B cell (primary cell): Measurements from ENCODE around the gene SENP3. TPM values are rescaled to one million over a fixed set of nuclear protein-coding genes. Genes with fewer than 3 reads are reported as not detected.

Experiments used
- ATAC-seq: fragments of 200-7000 bp; cut with Tn5 transposase; one replicate; pipeline ENCODE4 v1.10.0; 2021; ENCODE audit warnings: low read depth, mild to moderate bottlenecking, moderate number of reproducible peaks, moderate library complexity
- CTCF ChIA-PET: fragments of 350-600 bp; sonication (Branson Sonifier 250); formaldehyde crosslinking; loops from one replicate; lab custom pipeline; 2021; ENCODE audit warnings: antibody characterized with exemption, inconsistent platforms; lab: Charles Lee
- POLR2A ChIA-PET: fragments of 350-600 bp; sonication (Branson Sonifier 250); formaldehyde crosslinking; loops from one replicate; lab custom pipeline; 2021; ENCODE audit warnings: antibody characterized with exemption; lab: Charles Lee
- DNase-seq: peaks from one replicate; pipeline ENCODE4 v3.0.0; 2013
- H2AFZ ChIP-seq: 2 replicates; pipeline ENCODE4 v1.6.1; 2012; ENCODE audit warnings: mild to moderate bottlenecking, low read depth, low read length; ENCODE audit not compliant: insufficient read depth, poor library complexity, severe bottlenecking
- H3K27ac ChIP-seq, 2 donors: 1 replicate in 1 of 2; 2 replicates in 1 of 2; pipeline ENCODE4 v1.5.1; 2012 to 2013; ENCODE audit warnings: low read length in 2 of 2, mild to moderate bottlenecking in 2 of 2, moderate library complexity in 1 of 2
- H3K27me3 ChIP-seq, 4 experiments: fragments of 200-600 bp in 1 of 4; sonication (generic) in 1 of 4; replicated peaks in 1 of 4; 1 replicate in 2 of 4; 2 replicates in 2 of 4; pipeline versions ENCODE4 v1.6.1 to v1.7.0; 2013 to 2016; ENCODE audit warnings: low read length in 3 of 4, mild to moderate bottlenecking in 2 of 4, mixed read lengths in 1 of 4, moderate library complexity in 1 of 4; ENCODE audit not compliant: insufficient read depth in 4 of 4, control insufficient read depth in 3 of 4; ENCODE audit errors: control extremely low read depth in 1 of 4
- H3K36me3 ChIP-seq, 2 experiments: replicated peaks in 1 of 2; 1 replicate in 1 of 2; 2 replicates in 1 of 2; pipeline versions ENCODE4 v1.6.1 to v1.7.1; 2013; ENCODE audit warnings: low read length in 1 of 2; ENCODE audit not compliant: insufficient read depth in 2 of 2, control insufficient read depth in 1 of 2; ENCODE audit errors: control extremely low read depth in 1 of 2, extremely low read depth in 1 of 2
- H3K4me1 ChIP-seq, 2 donors: fragments of 200-600 bp in 1 of 2; sonication (generic) in 1 of 2; 1 replicate in 1 of 2; 2 replicates in 1 of 2; pipeline versions ENCODE4 v1.5.1 to v1.6.1; 2013 to 2017; ENCODE audit warnings: low read length in 2 of 2; ENCODE audit not compliant: control insufficient read depth in 2 of 2, insufficient read depth in 2 of 2
- H3K4me2 ChIP-seq: replicated peaks from 2 replicates; pipeline ENCODE3; 2012; ENCODE audit warnings: mild to moderate bottlenecking, low read depth, low read length; ENCODE audit not compliant: poor library complexity, severe bottlenecking
- H3K4me3 ChIP-seq, 5 experiments: fragments of 200-600 bp in 1 of 5; sonication (generic) in 1 of 5; 1 replicate in 3 of 5; 2 replicates in 2 of 5; pipeline versions ENCODE4 v1.5.1 to v1.7.0; 2011 to 2016; ENCODE audit warnings: low read length in 4 of 5, mild to moderate bottlenecking in 4 of 5, low read depth in 2 of 5, control low read depth in 1 of 5, moderate library complexity in 1 of 5; ENCODE audit not compliant: insufficient read depth in 1 of 5; ENCODE audit errors: control extremely low read depth in 1 of 5, extremely low read depth in 1 of 5
- H3K79me2 ChIP-seq: fragments of 200-600 bp; sonication (generic); one replicate; pipeline ENCODE4 v1.6.0; 2016; ENCODE audit warnings: low read length; ENCODE audit not compliant: control insufficient read depth, insufficient read depth
- H3K9ac ChIP-seq: fragments of 200-600 bp; sonication (generic); 2 replicates; pipeline ENCODE4 v1.6.1; 2017; ENCODE audit warnings: mild to moderate bottlenecking, low read length, moderate library complexity
- H3K9me3 ChIP-seq, 3 donors: one replicate each; pipeline versions ENCODE4 v1.6.1 to v1.7.1; 2013; ENCODE audit warnings: low read length in 2 of 3; ENCODE audit not compliant: control insufficient read depth in 2 of 3, insufficient read depth in 1 of 3; ENCODE audit errors: control extremely low read depth in 1 of 3
- H4K20me1 ChIP-seq: 2 replicates; pipeline ENCODE4 v1.6.0; 2012; ENCODE audit warnings: mild to moderate bottlenecking, low read length; ENCODE audit not compliant: insufficient read depth, control insufficient read depth, poor library complexity, severe bottlenecking
- H3K27ac Mint-ChIP-seq: one replicate; pipeline ENCODE4 v1.8.0; 2021; ENCODE audit warnings: mixed read lengths
- H3K27me3 Mint-ChIP-seq: one replicate; pipeline ENCODE4 v1.8.0; 2021; ENCODE audit warnings: mixed read lengths
- H3K4me1 Mint-ChIP-seq: one replicate; pipeline ENCODE4 v1.8.0; 2021; ENCODE audit warnings: mixed read lengths
- H3K4me3 Mint-ChIP-seq: one replicate; pipeline ENCODE4 v1.8.0; 2021; ENCODE audit warnings: mixed read lengths
- H3K9me3 Mint-ChIP-seq: one replicate; pipeline ENCODE4 v1.8.0; 2022; ENCODE audit warnings: mixed read lengths; ENCODE audit not compliant: insufficient read depth
- CTCF ChIP-seq: fragments of 200-600 bp; IDR thresholded peaks from one replicate; pipeline ENCODE4 v1.8.0; 2022; ENCODE audit warnings: antibody characterized with exemption, mild to moderate bottlenecking
- EZH2 ChIP-seq: IDR thresholded peaks from 2 replicates; pipeline ENCODE4 v1.6.1; 2012; ENCODE audit warnings: borderline replicate concordance, low read depth, mild to moderate bottlenecking, moderate library complexity, low read length; ENCODE audit not compliant: insufficient read depth, poor library complexity, severe bottlenecking
- WGBS: methylation state at CpG from one replicate; pipeline ENCODE4 v1.1.5; 2013; ENCODE audit warnings: missing lambda C conversion rate; ENCODE audit not compliant: insufficient coverage; 5-methylcytosine and 5-hydroxymethylcytosine counted together
- intact Hi-C: fragments of 100-400 bp; cut with micrococcal nuclease; formaldehyde crosslinking; loops from one replicate; pipeline ENCODE4 v1.10.0; 2022
- polyA plus RNA-seq: library from polyadenylated mRNA; depleted of rRNA; stranded (reverse); fragments of >200 nt; gene quantifications from 2 replicates; pipeline ENCODE4 v1.2.3, GENCODE V29; 2012
- total RNA-seq, 2 donors: library from RNA; stranded (reverse); fragments of 120-200 nt in 1 of 2; gene quantifications; 1 replicate in 1 of 2; 2 replicates in 1 of 2; pipeline versions ENCODE4 v1.2.3 to v1.2.4, GENCODE V29; 2013 to 2022

The SENP3 gene
- total and polyA plus RNA-seq, 2 donors (not counting 1 experiment from before 2014, with no cell fraction given): 45.1 to 57.1 TPM

- no peaks in the 10 kb centered on the region for H4K20me1 ChIP-seq
- intact Hi-C loops: loop anchor here (10.0 kb wide), 1 partner anchor 543 kb away; the partner anchor contains the start of gene SLC16A11
- no peak for ATAC-seq
- H3K9me3 Mint-ChIP-seq: no peaks in the 10 kb centered on the region
- H3K27ac Mint-ChIP-seq: no peak overlapping the region
- no peaks in the 10 kb centered on the region for H3K27me3 ChIP-seq
- H3K27me3 Mint-ChIP-seq: no peaks in the 10 kb centered on the region
- H2AFZ ChIP-seq: no peak overlapping the region
- peaks cover 30% of the 10 kb centered on the region for H3K79me2 ChIP-seq
- peaks cover 17 to 33% of the 10 kb centered on the region in 2 donors for H3K4me1 ChIP-seq
- DNase-seq: no peak
- WGBS: 94% methylated on average over 6 of the region's 12 CpGs
- TF ChIP-seq CTCF (no peak), EZH2 (no peak)
- H3K27ac ChIP-seq: no peak overlapping the region
- no peak overlapping the region for H3K9ac ChIP-seq
- peaks cover 0 to 32% of the 10 kb centered on the region in 2 experiments for H3K36me3 ChIP-seq
- H3K4me1 Mint-ChIP-seq: peaks cover 23% of the 10 kb centered on the region
- no peak overlapping the region for H3K4me2 ChIP-seq
- POLR2A ChIA-PET: interaction anchor here (0.5 to 0.6 kb wide), 2 partner anchors 98 to 319 kb away, joined by 3 to 4 read pairs; no protein-coding TSS in a partner anchor
- CTCF ChIA-PET: interaction anchor here (0.6 to 7.9 kb wide), 9 partner anchors 11 to 542 kb away, joined by 3 to 111 read pairs (median 5); partner anchors contain the start of gene TMEM95
- H3K4me3 ChIP-seq: no peak overlapping the region
- H3K4me3 Mint-ChIP-seq: no peak overlapping the region
- H3K9me3 ChIP-seq: no peaks in the 10 kb centered on the region
Observed at GRCh38 chr17:7587420-7588151, 25.9 kb downstream of the SENP3 start.
